GM12874 (cell line): ENCODE measurements around the gene TNFRSF6B.

Experiments
- CTCF ChIP-seq: IDR thresholded peaks from 2 replicates; pipeline ENCODE4 v1.5.1; 2011; ENCODE audit warnings: low read depth, mild to moderate bottlenecking, control low read depth, low read length, moderate library complexity; ENCODE audit not compliant: insufficient read depth

TNFRSF6B gene

GRCh38 chr20:63689046-63690002 lies 7.1 kb upstream of the TNFRSF6B start:
- no peak for TF ChIP-seq CTCF

DNA sequence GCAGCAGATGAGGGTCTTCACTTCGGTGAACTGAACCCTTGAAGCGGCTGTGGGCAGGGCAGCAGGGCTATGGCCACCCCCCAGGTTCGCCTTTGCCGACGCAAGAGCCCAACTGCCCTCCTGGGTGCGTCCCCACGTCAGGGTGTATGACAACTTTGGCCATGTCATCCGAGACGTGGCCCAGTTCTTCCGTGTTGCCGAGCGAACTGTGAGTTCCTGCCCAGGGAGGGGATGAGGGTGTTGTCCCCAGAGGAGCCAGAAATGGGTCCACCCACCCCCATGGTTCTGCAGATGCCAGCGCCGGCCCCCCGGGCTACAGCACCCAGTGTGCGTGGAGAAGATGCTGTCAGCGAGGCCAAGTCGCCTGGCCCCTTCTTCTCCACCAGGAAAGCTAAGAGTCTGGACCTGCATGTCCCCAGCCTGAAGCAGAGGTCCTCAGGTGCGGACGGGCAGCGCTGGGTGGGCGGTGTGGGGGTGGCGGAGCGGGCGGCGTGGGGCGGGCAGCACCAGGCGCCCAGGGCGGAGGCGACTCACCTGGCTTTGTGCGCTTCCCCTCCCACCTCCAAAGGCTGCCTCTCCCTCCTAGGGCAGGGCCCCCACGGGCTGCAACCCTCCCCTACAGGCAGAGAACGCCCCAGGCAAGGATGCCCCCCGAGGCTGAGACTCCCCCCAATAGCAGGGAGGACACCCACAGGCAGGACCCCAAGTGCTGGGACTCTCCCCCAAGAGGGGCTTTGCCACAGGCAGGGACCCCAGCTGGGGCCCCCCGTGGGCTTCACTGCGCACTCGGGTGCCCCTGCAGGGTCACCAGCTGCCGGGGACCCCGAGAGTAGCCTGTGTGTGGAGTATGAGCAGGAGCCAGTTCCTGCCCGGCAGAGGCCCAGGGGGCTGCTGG lies 6.2 kb upstream of the TNFRSF6B start:
- no peak for TF ChIP-seq CTCF

- TF ChIP-seq CTCF: no peak
Measured at GRCh38 chr20:63690898-63691710, 5.3 kb upstream of the TNFRSF6B start.

DNA sequence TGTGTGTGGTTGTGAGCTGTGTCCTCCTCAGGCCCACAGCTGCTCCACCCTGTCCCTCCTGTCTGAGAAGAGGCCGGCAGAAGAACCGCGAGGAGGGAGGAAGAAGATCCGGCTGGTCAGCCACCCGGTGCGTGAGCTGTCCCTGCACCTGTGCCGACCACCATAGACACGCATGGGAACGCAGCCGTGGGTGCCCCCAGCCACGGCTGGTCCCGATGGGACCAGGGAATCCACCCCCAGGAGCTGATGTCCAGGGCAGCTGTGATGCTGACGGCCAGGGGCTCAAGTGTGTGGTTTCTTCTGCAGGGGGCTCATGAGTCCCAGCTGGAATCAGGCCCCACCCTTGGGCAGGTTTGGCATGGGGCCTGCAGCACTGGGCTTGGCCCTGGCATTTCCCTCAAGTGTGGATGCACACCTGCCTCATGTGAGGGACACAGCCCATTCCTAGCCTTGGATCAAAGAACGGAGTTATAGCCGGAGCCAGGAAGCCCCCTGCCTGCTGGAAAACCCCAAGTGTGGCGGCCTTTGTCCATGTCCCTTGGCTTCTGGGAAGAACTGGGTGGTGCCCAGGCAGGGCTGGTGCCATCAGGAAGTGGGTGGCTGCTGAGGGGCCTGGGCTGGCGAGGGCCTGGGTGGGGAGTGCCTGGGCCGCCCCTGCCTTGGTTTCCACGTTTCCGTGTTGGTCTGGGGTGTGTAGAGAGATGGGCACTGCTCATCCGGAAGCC lies 4.6 kb upstream of the TNFRSF6B start:
- no peak for TF ChIP-seq CTCF

GRCh38 chr20:63692436-63693082 lies 3.9 kb upstream of the TNFRSF6B start:
- TF ChIP-seq CTCF: no peak

GRCh38 chr20:63693083-63693732 lies 3.2 kb upstream of the TNFRSF6B start:
- no peak for TF ChIP-seq CTCF
